Erythroblast (primary cell): ENCODE measurements around the gene PAWR.

Experiments used
- GATA1 ChIP-seq: IDR thresholded peaks from 2 replicates; pipeline ENCODE4 v1.6.1; 2011; ENCODE audit warnings: low read depth, mild to moderate bottlenecking, control low read depth, low read length, moderate library complexity
- POLR2A ChIP-seq: IDR thresholded peaks from 2 replicates; pipeline ENCODE4 v1.6.1; 2011; ENCODE audit warnings: mild to moderate bottlenecking, low read length

DNA sequence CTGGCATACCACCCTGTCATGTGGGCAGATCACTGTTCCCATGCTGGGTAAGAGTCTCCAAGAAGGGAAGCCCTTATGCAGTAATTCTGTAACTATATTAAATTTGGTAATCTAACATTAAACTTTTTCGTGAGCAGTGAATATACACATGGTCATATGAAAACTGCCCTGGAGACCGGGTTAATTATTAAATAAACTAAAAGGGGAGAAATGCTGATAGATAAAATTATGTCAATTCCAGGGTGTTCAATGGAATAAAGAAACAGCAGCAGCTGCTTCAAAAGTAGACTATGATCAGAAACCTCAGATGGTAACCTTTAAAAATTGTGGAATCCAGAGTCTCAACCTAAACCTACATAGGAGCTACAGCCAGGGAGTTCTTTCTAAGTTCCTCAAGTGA lies 100.0 kb downstream of the PAWR start:
- TF ChIP-seq POLR2A, result no peak
- TF ChIP-seq GATA1, result no peak
